ENCODE measurements around the gene CTSH. TPM values are rescaled to one million over a fixed set of nuclear protein-coding genes. Genes with fewer than 3 reads are reported as not detected.
"Not testable (repeated sequence)": the region's sequence is repeated elsewhere in the genome, so short reads cannot be mapped to it uniquely, and the experiment has no call there.

Gene CTSH
- total RNA-seq, 4 donors from 2014 or later, result 65.5 to 101 (median 76.6) TPM

GRCh38 chr15:78904599-78905358, 40.1 kb downstream of the CTSH start:
- no peak for ATAC-seq
- Histone ChIP-seq H3K4me3 (no peak overlapping the region), H3K4me1 (peaks cover 2 to 38% (median 3%) of the 10 kb centered on the region in 3 donors), H3K27me3 (no peaks in the 10 kb centered on the region), H3K9me3 (no peaks in the 10 kb centered on the region), H3K27ac (no peak overlapping the region), H3K36me3 (peaks cover 0 to 98% of the 10 kb centered on the region in 2 donors)
- WGBS, 2 donors (ENCODE audit: low coverage in 1 of 2), result 67 to 88% methylated on average over 5 to 6 of the region's 6 CpGs
- no peak for TF ChIP-seq POLR2A (IDR thresholded peaks at IDR 0.05)
- no peak for TF ChIP-seq CTCF (IDR thresholded peaks at IDR 0.05)
- TF ChIP-seq POLR2AphosphoS5 (IDR thresholded peaks at IDR 0.05), result no peak
- TF ChIP-seq EP300 (IDR thresholded peaks at IDR 0.05), result no peak

DNA sequence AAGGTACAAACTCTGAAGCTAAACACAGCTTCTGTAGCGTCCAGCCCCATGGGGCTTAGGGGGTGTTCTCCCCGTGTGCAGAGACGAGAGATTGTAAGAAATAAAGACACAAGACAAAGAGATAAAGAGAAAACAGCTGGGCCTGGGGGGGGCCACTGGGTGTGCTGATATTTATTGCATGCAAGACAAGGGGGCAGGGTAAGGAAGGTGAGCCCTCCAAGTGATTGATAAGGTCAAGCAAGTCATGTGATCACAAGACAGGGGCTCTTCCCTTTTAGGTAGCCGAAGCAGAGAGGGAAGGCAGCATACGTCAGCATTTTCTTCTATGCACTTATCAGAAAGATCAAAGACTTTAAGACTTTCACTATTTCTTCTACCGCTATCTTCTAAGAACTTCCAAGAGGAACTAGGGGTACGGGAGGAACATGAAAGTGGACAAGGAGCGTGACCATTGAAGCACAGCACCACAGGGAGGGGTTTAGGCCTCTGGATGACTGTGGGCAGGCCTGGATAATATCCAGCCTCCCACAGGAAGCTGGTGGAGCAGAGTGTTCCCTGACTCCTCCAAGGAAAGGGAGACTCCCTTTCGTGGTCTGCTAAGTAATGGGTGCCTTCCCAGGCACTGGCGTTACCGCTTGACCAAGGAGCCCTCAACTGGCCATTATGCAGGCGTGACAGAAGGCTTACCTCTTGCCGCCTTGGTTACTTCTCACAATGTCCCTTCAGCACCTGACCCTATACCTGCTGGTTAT, 42.4 kb downstream of the CTSH start:
- WGBS, 2 donors (ENCODE audit: low coverage in 1 of 2), result 63 to 71% methylated on average over 7 to 13 of the region's 13 CpGs
- ATAC-seq, H3K9me3 ChIP-seq, H3K27me3 ChIP-seq, H3K27ac ChIP-seq, H3K4me3 ChIP-seq: not testable (repeated sequence)
- peak; percentile 21 for TF ChIP-seq POLR2AphosphoS5 (IDR thresholded peaks at IDR 0.05)
- H3K4me1 ChIP-seq, result peaks cover 0 to 30% (median 2%) of the 10 kb centered on the region in 3 donors
- H3K36me3 ChIP-seq, result peaks cover 0 to 98% of the 10 kb centered on the region in 2 donors

GRCh38 chr15:78900819-78901533, 43.9 kb downstream of the CTSH start:
- not testable (repeated sequence) for ATAC-seq, H3K4me3 ChIP-seq, H3K27me3 ChIP-seq, H3K27ac ChIP-seq, H3K9me3 ChIP-seq
- Histone ChIP-seq H3K36me3 (peaks cover 0 to 98% of the 10 kb centered on the region in 2 donors), H3K4me1 (peaks cover 0 to 16% (median under 1%) of the 10 kb centered on the region in 3 donors)
- WGBS, 2 donors (ENCODE audit: low coverage in 1 of 2), result 88 to 92% methylated on average over 10 to 12 of the region's 14 CpGs

- Histone ChIP-seq H3K27me3 (no peaks in the 10 kb centered on the region), H3K4me3 (no peak overlapping the region), H3K9me3 (no peaks in the 10 kb centered on the region), H3K27ac (no peak overlapping the region), H3K4me1 (peaks cover 0 to 11% (median 0%) of the 10 kb centered on the region in 3 donors), H3K36me3 (peaks cover 9 to 100% of the 10 kb centered on the region in 2 donors)
- 72 to 77% methylated on average over 4 of the region's 4 CpGs for WGBS, 2 donors (ENCODE audit: low coverage in 1 of 2)
- no peak for ATAC-seq
- TF ChIP-seq CTCF (IDR thresholded peaks at IDR 0.05), result no peak
- no peak for TF ChIP-seq POLR2AphosphoS5 (IDR thresholded peaks at IDR 0.05)
- no peak for TF ChIP-seq EP300 (IDR thresholded peaks at IDR 0.05)
- TF ChIP-seq POLR2A (IDR thresholded peaks at IDR 0.05), result no peak
Observed at GRCh38 chr15:78898540-78898939, 46.3 kb downstream of the CTSH start.

DNA sequence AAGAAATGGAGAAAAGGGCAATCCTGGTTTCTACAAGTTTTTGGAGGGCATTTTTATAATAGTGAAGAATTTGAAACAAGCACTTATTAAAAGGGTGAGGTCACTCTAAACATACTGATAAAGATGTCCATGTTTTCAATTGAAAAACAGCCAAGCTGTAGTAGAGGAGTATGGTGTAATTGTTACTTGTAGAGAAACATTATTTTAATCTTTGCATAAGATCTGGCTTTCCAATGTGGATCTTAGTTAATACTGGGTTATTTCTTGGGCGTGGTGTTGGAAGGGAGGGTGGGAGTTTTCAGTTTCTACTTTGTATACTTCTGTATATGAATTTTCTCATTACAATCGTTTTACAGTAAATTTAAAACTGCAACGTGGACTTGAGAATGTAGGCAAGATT, 49.4 kb downstream of the CTSH start:
- H3K27me3 ChIP-seq, result no peaks in the 10 kb centered on the region
- H3K36me3 ChIP-seq, result peaks cover 13 to 100% of the 10 kb centered on the region in 2 donors
- peaks cover 0 to 8% (median 0%) of the 10 kb centered on the region in 3 donors for H3K4me1 ChIP-seq
- H3K9me3 ChIP-seq, result no peaks in the 10 kb centered on the region
- 56 to 59% methylated on average over 3 of the region's 3 CpGs for WGBS, 2 donors (ENCODE audit: low coverage in 1 of 2)
- no peak overlapping the region for H3K4me3 ChIP-seq
- H3K27ac ChIP-seq, result no peak overlapping the region
- no peak for TF ChIP-seq POLR2A (IDR thresholded peaks at IDR 0.05)
- TF ChIP-seq POLR2AphosphoS5 (IDR thresholded peaks at IDR 0.05), result no peak
- no peak for ATAC-seq

- WGBS, 2 donors (ENCODE audit: low coverage in 1 of 2), result 53 to 59% methylated on average over 2 of the region's 2 CpGs
Observed at GRCh38 chr15:78893538-78893937, 51.3 kb downstream of the CTSH start.

More at GRCh38 chr15:78893538-78893937, 51.3 kb downstream of the CTSH start:
- Histone ChIP-seq H3K27ac (no peak overlapping the region), H3K4me1 (peaks cover 0 to 8% (median 0%) of the 10 kb centered on the region in 3 donors), H3K36me3 (peaks cover 13 to 100% of the 10 kb centered on the region in 2 donors), H3K27me3 (no peaks in the 10 kb centered on the region), H3K9me3 (no peaks in the 10 kb centered on the region), H3K4me3 (no peak overlapping the region)
- no peak for TF ChIP-seq EP300 (IDR thresholded peaks at IDR 0.05)
- TF ChIP-seq POLR2A (IDR thresholded peaks at IDR 0.05), result no peak
- no peak for TF ChIP-seq CTCF (IDR thresholded peaks at IDR 0.05)
- TF ChIP-seq POLR2AphosphoS5 (IDR thresholded peaks at IDR 0.05), result no peak
- ATAC-seq, result no peak

All from gastroesophageal sphincter (tissue), 4 donors.